Measurements from ENCODE around the gene VSIG1. TPM values are rescaled to one million over a fixed set of nuclear protein-coding genes. Genes with fewer than 3 reads are reported as not detected.

VSIG1 gene
- total and polyA plus RNA-seq, 2 experiments from 2014 or later, result 5.2 to 12.8 TPM

DNA sequence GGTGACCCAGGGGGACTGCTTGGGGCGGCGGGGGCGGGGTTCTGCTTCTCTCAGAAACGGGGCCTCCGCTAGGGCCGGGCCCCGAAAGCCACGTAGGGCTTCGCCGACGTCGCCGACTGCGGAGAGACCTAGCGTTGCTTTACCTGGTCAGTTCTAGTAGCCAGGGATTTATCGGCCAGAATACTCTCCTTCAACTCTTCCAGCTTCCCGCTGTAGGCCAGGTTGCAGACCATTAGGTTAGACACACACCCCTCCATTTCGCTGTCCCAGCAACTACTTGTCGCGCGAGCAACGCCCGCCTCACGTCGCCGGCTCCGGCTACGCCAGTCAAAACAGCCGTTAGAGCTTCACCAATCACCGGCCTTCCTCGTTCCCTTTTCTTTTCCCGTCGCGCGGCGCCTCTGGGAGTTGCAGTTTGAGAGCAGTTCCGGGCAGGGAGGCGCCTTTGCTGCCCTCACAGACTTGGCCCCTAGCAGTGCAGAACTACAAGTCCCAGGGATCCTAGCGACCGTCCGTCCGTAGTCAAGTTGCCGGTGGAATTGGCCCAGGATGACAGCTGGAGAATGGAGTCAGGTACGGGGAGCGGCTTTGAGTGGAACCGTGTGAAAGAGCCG lies 46.5 kb downstream of the VSIG1 start, which contains the start of the genes ATG4A and PSMD10:
Gene ATG4A, plus strand, starts transcription at position 515 of the 614 bp plus-strand sequence. Its CDS starts 49 bp downstream, at position 564.
Gene PSMD10, minus strand, starts transcription at position 279 of the 614 bp plus-strand sequence. Its CDS starts 22 bp downstream, at position 257.
- Histone ChIP-seq H3K27me3 (no peaks in the 10 kb centered on the region), H3K36me3 (replicated peaks; ENCODE audit: insufficient read depth, low read depth) (no peaks in the 10 kb centered on the region), H3K4me3 (peak within 1 kb of the TSS; percentile 66), H3K4me2 (peak within 1 kb of the TSS; percentile 78), H3K79me2 (peaks cover 15% of the 10 kb centered on the region), H3K4me1 (ENCODE audit: insufficient read depth) (peaks cover 8% of the 10 kb centered on the region), H3K27ac (peak within 1 kb of the TSS; percentile 96), H2AFZ (peak within 1 kb of the TSS; percentile 57), H4K20me1 (ENCODE audit: insufficient read depth, poor library complexity, severe bottlenecking) (no peaks in the 10 kb centered on the region), H3K9me2 (replicated peaks; ENCODE audit: insufficient read depth) (no peaks in the 10 kb centered on the region), H3K9me3 (ENCODE audit: low read depth) (no peaks in the 10 kb centered on the region)
- WGBS (ENCODE audit: low lambda C conversion rate, missing lambda C conversion rate), result 47% methylated on average over 47 of the region's 47 CpGs
- TF ChIP-seq EZH2phosphoT487 (IDR thresholded peaks at IDR 0.05; ENCODE audit: low read depth, severe bottlenecking, unreplicated experiment) (no peak), EZH2 (IDR thresholded peaks at IDR 0.05; ENCODE audit: borderline replicate concordance) (no peak)
- TF ChIP-seq, protein P1, sequence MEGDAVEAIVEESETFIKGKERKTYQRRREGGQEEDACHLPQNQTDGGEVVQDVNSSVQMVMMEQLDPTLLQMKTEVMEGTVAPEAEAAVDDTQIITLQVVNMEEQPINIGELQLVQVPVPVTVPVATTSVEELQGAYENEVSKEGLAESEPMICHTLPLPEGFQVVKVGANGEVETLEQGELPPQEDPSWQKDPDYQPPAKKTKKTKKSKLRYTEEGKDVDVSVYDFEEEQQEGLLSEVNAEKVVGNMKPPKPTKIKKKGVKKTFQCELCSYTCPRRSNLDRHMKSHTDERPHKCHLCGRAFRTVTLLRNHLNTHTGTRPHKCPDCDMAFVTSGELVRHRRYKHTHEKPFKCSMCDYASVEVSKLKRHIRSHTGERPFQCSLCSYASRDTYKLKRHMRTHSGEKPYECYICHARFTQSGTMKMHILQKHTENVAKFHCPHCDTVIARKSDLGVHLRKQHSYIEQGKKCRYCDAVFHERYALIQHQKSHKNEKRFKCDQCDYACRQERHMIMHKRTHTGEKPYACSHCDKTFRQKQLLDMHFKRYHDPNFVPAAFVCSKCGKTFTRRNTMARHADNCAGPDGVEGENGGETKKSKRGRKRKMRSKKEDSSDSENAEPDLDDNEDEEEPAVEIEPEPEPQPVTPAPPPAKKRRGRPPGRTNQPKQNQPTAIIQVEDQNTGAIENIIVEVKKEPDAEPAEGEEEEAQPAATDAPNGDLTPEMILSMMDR (IDR thresholded peaks at IDR 0.05; ENCODE audit: poor library complexity), result no peak
- DNase-seq (ENCODE audit: low spot score), result peak; percentile 94

DNA sequence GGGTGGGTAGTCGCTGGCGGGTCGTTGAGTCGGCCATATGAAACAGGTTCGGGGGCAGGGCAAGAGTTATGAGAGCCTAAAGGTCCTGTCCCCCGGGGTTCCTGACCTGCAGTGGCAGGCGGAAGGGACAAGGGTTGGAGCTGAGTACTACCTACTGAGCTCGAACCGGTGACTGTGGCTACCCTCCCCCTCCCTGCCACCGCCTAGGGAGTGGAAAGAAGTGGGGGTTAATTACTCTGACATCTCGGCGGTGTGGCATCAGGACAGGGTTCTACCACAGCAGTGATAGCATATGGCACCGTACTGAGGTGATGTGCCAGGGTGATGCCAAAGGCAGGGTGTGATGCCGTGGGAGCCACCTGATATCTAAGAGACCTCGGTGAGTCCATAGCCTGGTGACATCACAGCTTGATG lies 47.0 kb downstream of the VSIG1 start:
- no peak for DNase-seq (ENCODE audit: low spot score)
- H4K20me1 ChIP-seq (ENCODE audit: insufficient read depth, poor library complexity, severe bottlenecking), result no peaks in the 10 kb centered on the region
- TF ChIP-seq, protein P1 (IDR thresholded peaks at IDR 0.05; ENCODE audit: poor library complexity), result no peak
- no peak for TF ChIP-seq EZH2 (IDR thresholded peaks at IDR 0.05; ENCODE audit: borderline replicate concordance)
- no peak for TF ChIP-seq EZH2phosphoT487 (IDR thresholded peaks at IDR 0.05; ENCODE audit: low read depth, severe bottlenecking, unreplicated experiment)
- no peaks in the 10 kb centered on the region for H3K27me3 ChIP-seq
- peaks cover 8% of the 10 kb centered on the region for H3K4me1 ChIP-seq (ENCODE audit: insufficient read depth)
- 44% methylated on average over 15 of the region's 15 CpGs for WGBS (ENCODE audit: low lambda C conversion rate, missing lambda C conversion rate)
- H3K9me2 ChIP-seq (replicated peaks; ENCODE audit: insufficient read depth), result no peaks in the 10 kb centered on the region
- H3K4me3 ChIP-seq, result peak overlapping the region; percentile 29
- peak overlapping the region; percentile 72 for H3K4me2 ChIP-seq
- H2AFZ ChIP-seq, result peak overlapping the region; percentile 27
- peaks cover 15% of the 10 kb centered on the region for H3K79me2 ChIP-seq
- no peaks in the 10 kb centered on the region for H3K9me3 ChIP-seq (ENCODE audit: low read depth)
- no peaks in the 10 kb centered on the region for H3K36me3 ChIP-seq (replicated peaks; ENCODE audit: insufficient read depth, low read depth)
- no peak overlapping the region for H3K27ac ChIP-seq

DNA sequence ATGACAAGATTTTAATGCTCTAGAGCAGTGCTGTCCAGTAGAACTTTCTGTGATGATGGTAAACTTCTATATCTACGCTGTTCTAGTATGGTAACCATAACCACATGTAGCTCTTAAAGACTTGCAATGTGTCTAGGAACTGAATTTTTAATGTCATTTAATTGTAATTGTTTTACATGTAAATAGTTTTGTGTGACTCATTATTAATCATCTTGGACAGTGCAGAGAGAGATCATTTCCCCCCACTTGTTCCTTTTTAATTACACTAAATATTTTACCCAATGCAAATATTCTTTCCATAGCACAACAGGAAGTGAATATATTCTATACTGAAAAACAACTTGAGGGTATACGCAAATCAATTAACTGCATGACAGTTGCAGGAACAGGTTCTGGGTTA lies 52.5 kb downstream of the VSIG1 start:
- Histone ChIP-seq H3K36me3 (replicated peaks; ENCODE audit: insufficient read depth, low read depth) (no peaks in the 10 kb centered on the region), H4K20me1 (ENCODE audit: insufficient read depth, poor library complexity, severe bottlenecking) (no peaks in the 10 kb centered on the region), H3K27me3 (no peaks in the 10 kb centered on the region), H3K79me2 (no peaks in the 10 kb centered on the region), H2AFZ (no peak overlapping the region), H3K9me3 (ENCODE audit: low read depth) (no peaks in the 10 kb centered on the region), H3K4me2 (no peak overlapping the region), H3K27ac (no peak overlapping the region), H3K9me2 (replicated peaks; ENCODE audit: insufficient read depth) (no peaks in the 10 kb centered on the region), H3K4me1 (ENCODE audit: insufficient read depth) (no peaks in the 10 kb centered on the region), H3K4me3 (no peak overlapping the region)
- WGBS (ENCODE audit: low lambda C conversion rate, missing lambda C conversion rate), result 84% methylated on average over 2 of the region's 2 CpGs
- TF ChIP-seq, protein P1 (IDR thresholded peaks at IDR 0.05; ENCODE audit: poor library complexity), result no peak
- TF ChIP-seq EZH2 (IDR thresholded peaks at IDR 0.05; ENCODE audit: borderline replicate concordance) (no peak), EZH2phosphoT487 (IDR thresholded peaks at IDR 0.05; ENCODE audit: low read depth, severe bottlenecking, unreplicated experiment) (no peak)
- no peak for DNase-seq (ENCODE audit: low spot score)
